GM10266 (cell line): Measurements from ENCODE around the gene EZH1.

Experiments used
- DNase-seq: peaks from one replicate; pipeline ENCODE4 v3.0.0; 2012; ENCODE audit errors: extremely low spot score
- CTCF ChIP-seq: IDR thresholded peaks from 2 replicates; pipeline ENCODE4 v1.5.1; 2012; ENCODE audit warnings: mild to moderate bottlenecking, low read depth; ENCODE audit not compliant: control insufficient read depth, insufficient read depth; ENCODE audit errors: missing control alignments

The EZH1 gene

GRCh38 chr17:42783062-42783790 is 38.4 kb upstream of the EZH1 start:
- TF ChIP-seq CTCF: no peak
- DNase-seq: no peak

- no peak for TF ChIP-seq CTCF
- peak; percentile 32 for DNase-seq
These were observed 37.6 kb upstream of the EZH1 start for GRCh38 chr17:42782166-42783061.

GRCh38 chr17:42781639-42782165 is 36.9 kb upstream of the EZH1 start:
- peak; percentile 44 for DNase-seq
- no peak for TF ChIP-seq CTCF

- DNase-seq: peak; percentile 37
These were observed 36.2 kb upstream of the EZH1 start for GRCh38 chr17:42780851-42781638.

GRCh38 chr17:42779936-42780850 is 35.4 kb upstream of the EZH1 start, which contains the start of gene WNK4:
Gene WNK4 (plus strand): TSS chr17:42780610. CDS start chr17:42780699, 89 bp downstream.
- peak; percentile 31 for DNase-seq
- TF ChIP-seq CTCF: no peak

More at GRCh38 chr17:42780851-42781638, 36.2 kb upstream of the EZH1 start:
- no peak for TF ChIP-seq CTCF
